B cell (primary cell): ENCODE results near the gene CLASP2. TPM values are rescaled to one million over a fixed set of nuclear protein-coding genes. Genes with fewer than 3 reads are reported as not detected.

Experiments used
- ATAC-seq: fragments of 200-7000 bp; cut with Tn5 transposase; one replicate; pipeline ENCODE4 v1.10.0; 2021; ENCODE audit warnings: low read depth, mild to moderate bottlenecking, moderate number of reproducible peaks, moderate library complexity
- CTCF ChIA-PET: fragments of 350-600 bp; sonication (Branson Sonifier 250); formaldehyde crosslinking; loops from one replicate; lab custom pipeline; 2021; ENCODE audit warnings: antibody characterized with exemption, inconsistent platforms; lab: Charles Lee
- POLR2A ChIA-PET: fragments of 350-600 bp; sonication (Branson Sonifier 250); formaldehyde crosslinking; loops from one replicate; lab custom pipeline; 2021; ENCODE audit warnings: antibody characterized with exemption; lab: Charles Lee
- DNase-seq: peaks from one replicate; pipeline ENCODE4 v3.0.0; 2013
- H2AFZ ChIP-seq: 2 replicates; pipeline ENCODE4 v1.6.1; 2012; ENCODE audit warnings: mild to moderate bottlenecking, low read depth, low read length; ENCODE audit not compliant: insufficient read depth, poor library complexity, severe bottlenecking
- H3K27ac ChIP-seq, 2 donors: 1 replicate in 1 of 2; 2 replicates in 1 of 2; pipeline ENCODE4 v1.5.1; 2012 to 2013; ENCODE audit warnings: low read length in 2 of 2, mild to moderate bottlenecking in 2 of 2, moderate library complexity in 1 of 2
- H3K27me3 ChIP-seq, 4 experiments: fragments of 200-600 bp in 1 of 4; sonication (generic) in 1 of 4; replicated peaks in 1 of 4; 1 replicate in 2 of 4; 2 replicates in 2 of 4; pipeline versions ENCODE4 v1.6.1 to v1.7.0; 2013 to 2016; ENCODE audit warnings: low read length in 3 of 4, mild to moderate bottlenecking in 2 of 4, mixed read lengths in 1 of 4, moderate library complexity in 1 of 4; ENCODE audit not compliant: insufficient read depth in 4 of 4, control insufficient read depth in 3 of 4; ENCODE audit errors: control extremely low read depth in 1 of 4
- H3K36me3 ChIP-seq, 2 experiments: replicated peaks in 1 of 2; 1 replicate in 1 of 2; 2 replicates in 1 of 2; pipeline versions ENCODE4 v1.6.1 to v1.7.1; 2013; ENCODE audit warnings: low read length in 1 of 2; ENCODE audit not compliant: insufficient read depth in 2 of 2, control insufficient read depth in 1 of 2; ENCODE audit errors: control extremely low read depth in 1 of 2, extremely low read depth in 1 of 2
- H3K4me1 ChIP-seq, 2 donors: fragments of 200-600 bp in 1 of 2; sonication (generic) in 1 of 2; 1 replicate in 1 of 2; 2 replicates in 1 of 2; pipeline versions ENCODE4 v1.5.1 to v1.6.1; 2013 to 2017; ENCODE audit warnings: low read length in 2 of 2; ENCODE audit not compliant: control insufficient read depth in 2 of 2, insufficient read depth in 2 of 2
- H3K4me2 ChIP-seq: replicated peaks from 2 replicates; pipeline ENCODE3; 2012; ENCODE audit warnings: mild to moderate bottlenecking, low read depth, low read length; ENCODE audit not compliant: poor library complexity, severe bottlenecking
- H3K4me3 ChIP-seq, 5 experiments: fragments of 200-600 bp in 1 of 5; sonication (generic) in 1 of 5; 1 replicate in 3 of 5; 2 replicates in 2 of 5; pipeline versions ENCODE4 v1.5.1 to v1.7.0; 2011 to 2016; ENCODE audit warnings: low read length in 4 of 5, mild to moderate bottlenecking in 4 of 5, low read depth in 2 of 5, control low read depth in 1 of 5, moderate library complexity in 1 of 5; ENCODE audit not compliant: insufficient read depth in 1 of 5; ENCODE audit errors: control extremely low read depth in 1 of 5, extremely low read depth in 1 of 5
- H3K79me2 ChIP-seq: fragments of 200-600 bp; sonication (generic); one replicate; pipeline ENCODE4 v1.6.0; 2016; ENCODE audit warnings: low read length; ENCODE audit not compliant: control insufficient read depth, insufficient read depth
- H3K9ac ChIP-seq: fragments of 200-600 bp; sonication (generic); 2 replicates; pipeline ENCODE4 v1.6.1; 2017; ENCODE audit warnings: mild to moderate bottlenecking, low read length, moderate library complexity
- H3K9me3 ChIP-seq, 3 donors: one replicate each; pipeline versions ENCODE4 v1.6.1 to v1.7.1; 2013; ENCODE audit warnings: low read length in 2 of 3; ENCODE audit not compliant: control insufficient read depth in 2 of 3, insufficient read depth in 1 of 3; ENCODE audit errors: control extremely low read depth in 1 of 3
- H4K20me1 ChIP-seq: 2 replicates; pipeline ENCODE4 v1.6.0; 2012; ENCODE audit warnings: mild to moderate bottlenecking, low read length; ENCODE audit not compliant: insufficient read depth, control insufficient read depth, poor library complexity, severe bottlenecking
- H3K27ac Mint-ChIP-seq: one replicate; pipeline ENCODE4 v1.8.0; 2021; ENCODE audit warnings: mixed read lengths
- H3K27me3 Mint-ChIP-seq: one replicate; pipeline ENCODE4 v1.8.0; 2021; ENCODE audit warnings: mixed read lengths
- H3K4me1 Mint-ChIP-seq: one replicate; pipeline ENCODE4 v1.8.0; 2021; ENCODE audit warnings: mixed read lengths
- H3K4me3 Mint-ChIP-seq: one replicate; pipeline ENCODE4 v1.8.0; 2021; ENCODE audit warnings: mixed read lengths
- H3K9me3 Mint-ChIP-seq: one replicate; pipeline ENCODE4 v1.8.0; 2022; ENCODE audit warnings: mixed read lengths; ENCODE audit not compliant: insufficient read depth
- CTCF ChIP-seq: fragments of 200-600 bp; IDR thresholded peaks from one replicate; pipeline ENCODE4 v1.8.0; 2022; ENCODE audit warnings: antibody characterized with exemption, mild to moderate bottlenecking
- EZH2 ChIP-seq: IDR thresholded peaks from 2 replicates; pipeline ENCODE4 v1.6.1; 2012; ENCODE audit warnings: borderline replicate concordance, low read depth, mild to moderate bottlenecking, moderate library complexity, low read length; ENCODE audit not compliant: insufficient read depth, poor library complexity, severe bottlenecking
- WGBS: methylation state at CpG from one replicate; pipeline ENCODE4 v1.1.5; 2013; ENCODE audit warnings: missing lambda C conversion rate; ENCODE audit not compliant: insufficient coverage; 5-methylcytosine and 5-hydroxymethylcytosine counted together
- intact Hi-C: fragments of 100-400 bp; cut with micrococcal nuclease; formaldehyde crosslinking; loops from one replicate; pipeline ENCODE4 v1.10.0; 2022
- polyA plus RNA-seq: library from polyadenylated mRNA; depleted of rRNA; stranded (reverse); fragments of >200 nt; gene quantifications from 2 replicates; pipeline ENCODE4 v1.2.3, GENCODE V29; 2012
- total RNA-seq, 2 donors: library from RNA; stranded (reverse); fragments of 120-200 nt in 1 of 2; gene quantifications; 1 replicate in 1 of 2; 2 replicates in 1 of 2; pipeline versions ENCODE4 v1.2.3 to v1.2.4, GENCODE V29; 2013 to 2022

CLASP2 gene
- total and polyA plus RNA-seq, 2 donors (not counting 1 experiment from before 2014, with no cell fraction given), result 10.7 to 109 TPM

GRCh38 chr3:33737146-33737545 is 19.1 kb upstream of the CLASP2 start:
- no peak overlapping the region for H3K4me3 Mint-ChIP-seq

GRCh38 chr3:33732394-33732793 is 14.3 kb upstream of the CLASP2 start:
- H3K9me3 ChIP-seq, result peaks cover 0 to 10% (median 0%) of the 10 kb centered on the region in 3 donors
- H3K27me3 ChIP-seq, result no peaks in the 10 kb centered on the region
- ChIA-PET CTCF (interaction anchor here (0.8 kb wide), 1 partner anchor 82 kb away, joined by 3 read pairs; no protein-coding TSS in a partner anchor), POLR2A (no interaction called here)
- H3K9ac ChIP-seq, result no peak overlapping the region
- intact Hi-C loops, result no loop called here
- Mint-ChIP-seq H3K9me3 (peaks cover 2% of the 10 kb centered on the region), H3K27ac (no peak overlapping the region), H3K4me3 (no peak overlapping the region), H3K4me1 (peaks cover 1% of the 10 kb centered on the region), H3K27me3 (peaks cover 12% of the 10 kb centered on the region)
- H3K4me1 ChIP-seq, result no peaks in the 10 kb centered on the region
- no peak overlapping the region for H2AFZ ChIP-seq
- H3K27ac ChIP-seq, result no peak overlapping the region
- H3K4me2 ChIP-seq, result no peak overlapping the region
- no peak for ATAC-seq
- no peak overlapping the region for H3K4me3 ChIP-seq
- H3K36me3 ChIP-seq, result no peaks in the 10 kb centered on the region
- no peaks in the 10 kb centered on the region for H3K79me2 ChIP-seq
- no CpG with 5 or more reads among the region's 3 CpGs for WGBS
- peak; percentile 22 for DNase-seq
- TF ChIP-seq CTCF (peak; percentile 43), EZH2 (no peak)
- no peaks in the 10 kb centered on the region for H4K20me1 ChIP-seq

More at GRCh38 chr3:33737146-33737545, 19.1 kb upstream of the CLASP2 start:
- H3K9ac ChIP-seq, result no peak overlapping the region
- H4K20me1 ChIP-seq, result no peaks in the 10 kb centered on the region
- peaks cover 2% of the 10 kb centered on the region for H3K9me3 Mint-ChIP-seq
- no peak overlapping the region for H2AFZ ChIP-seq
- peaks cover 21% of the 10 kb centered on the region for H3K27me3 Mint-ChIP-seq
- H3K27ac Mint-ChIP-seq, result no peak overlapping the region
- ATAC-seq (no peak), DNase-seq (no peak)
- H3K27me3 ChIP-seq, result peaks cover 0 to under 1% (median 0%) of the 10 kb centered on the region in 4 experiments
- no peak overlapping the region for H3K27ac ChIP-seq
- peaks cover 0 to 5% (median 0%) of the 10 kb centered on the region in 3 donors for H3K9me3 ChIP-seq
- intact Hi-C loops, result no loop called here
- no peaks in the 10 kb centered on the region for H3K4me1 ChIP-seq
- H3K4me2 ChIP-seq, result no peak overlapping the region
- no peak for TF ChIP-seq EZH2
- TF ChIP-seq CTCF, result no peak
- H3K4me1 Mint-ChIP-seq, result no peaks in the 10 kb centered on the region
- H3K4me3 ChIP-seq, result no peak overlapping the region
- no peaks in the 10 kb centered on the region for H3K79me2 ChIP-seq
- CTCF ChIA-PET, result no interaction called here
- POLR2A ChIA-PET, result no interaction called here
- 89% methylated on average over 1 of the region's 1 CpG for WGBS
- no peaks in the 10 kb centered on the region for H3K36me3 ChIP-seq
